ENCODE measurements around the gene KLRC4. TPM values are rescaled to one million over a fixed set of nuclear protein-coding genes. Genes with fewer than 3 reads are reported as not detected.

Gene KLRC4
- total and polyA plus RNA-seq, 2 experiments from 2014 or later = not detected

DNA sequence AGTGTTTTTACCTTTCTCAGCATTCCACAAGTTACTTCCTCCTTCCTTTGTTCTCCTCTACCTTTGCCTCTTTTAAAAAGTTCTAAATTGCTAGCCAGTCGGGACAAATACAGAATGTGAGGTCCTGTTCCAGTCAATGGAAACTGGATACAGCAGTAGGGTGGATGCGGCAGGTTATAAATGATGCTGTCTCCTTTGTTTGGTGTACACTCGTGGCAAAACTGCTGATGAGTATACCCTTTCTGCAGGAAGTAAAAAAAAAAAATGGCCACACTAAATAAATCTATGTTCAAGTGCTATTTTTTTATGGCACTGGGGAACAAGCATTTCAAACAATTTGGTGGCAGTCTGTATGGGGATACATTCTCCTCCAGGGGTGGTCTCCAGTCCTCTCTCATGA, 47.2 kb downstream of the KLRC4 start:
- peak overlapping the region; percentile 86 for H3K4me2 ChIP-seq
- H2AFZ ChIP-seq = no peak overlapping the region
- peaks cover 25% of the 10 kb centered on the region for H3K4me1 Mint-ChIP-seq
- DNase-seq (ENCODE audit: low spot score) (no peak), ATAC-seq (no peak)
- peaks cover 47% of the 10 kb centered on the region for H3K4me1 ChIP-seq (ENCODE audit: insufficient read depth)
- H3K27ac ChIP-seq (ENCODE audit: low read depth) = peak overlapping the region; percentile 75; the same call in 1 of the 2 replicates
- H3K9me2 ChIP-seq (ENCODE audit: insufficient read depth) = no peaks in the 10 kb centered on the region
- H3K36me3 ChIP-seq (ENCODE audit: insufficient read depth) = no peaks in the 10 kb centered on the region
- TF ChIP-seq, protein P1, sequence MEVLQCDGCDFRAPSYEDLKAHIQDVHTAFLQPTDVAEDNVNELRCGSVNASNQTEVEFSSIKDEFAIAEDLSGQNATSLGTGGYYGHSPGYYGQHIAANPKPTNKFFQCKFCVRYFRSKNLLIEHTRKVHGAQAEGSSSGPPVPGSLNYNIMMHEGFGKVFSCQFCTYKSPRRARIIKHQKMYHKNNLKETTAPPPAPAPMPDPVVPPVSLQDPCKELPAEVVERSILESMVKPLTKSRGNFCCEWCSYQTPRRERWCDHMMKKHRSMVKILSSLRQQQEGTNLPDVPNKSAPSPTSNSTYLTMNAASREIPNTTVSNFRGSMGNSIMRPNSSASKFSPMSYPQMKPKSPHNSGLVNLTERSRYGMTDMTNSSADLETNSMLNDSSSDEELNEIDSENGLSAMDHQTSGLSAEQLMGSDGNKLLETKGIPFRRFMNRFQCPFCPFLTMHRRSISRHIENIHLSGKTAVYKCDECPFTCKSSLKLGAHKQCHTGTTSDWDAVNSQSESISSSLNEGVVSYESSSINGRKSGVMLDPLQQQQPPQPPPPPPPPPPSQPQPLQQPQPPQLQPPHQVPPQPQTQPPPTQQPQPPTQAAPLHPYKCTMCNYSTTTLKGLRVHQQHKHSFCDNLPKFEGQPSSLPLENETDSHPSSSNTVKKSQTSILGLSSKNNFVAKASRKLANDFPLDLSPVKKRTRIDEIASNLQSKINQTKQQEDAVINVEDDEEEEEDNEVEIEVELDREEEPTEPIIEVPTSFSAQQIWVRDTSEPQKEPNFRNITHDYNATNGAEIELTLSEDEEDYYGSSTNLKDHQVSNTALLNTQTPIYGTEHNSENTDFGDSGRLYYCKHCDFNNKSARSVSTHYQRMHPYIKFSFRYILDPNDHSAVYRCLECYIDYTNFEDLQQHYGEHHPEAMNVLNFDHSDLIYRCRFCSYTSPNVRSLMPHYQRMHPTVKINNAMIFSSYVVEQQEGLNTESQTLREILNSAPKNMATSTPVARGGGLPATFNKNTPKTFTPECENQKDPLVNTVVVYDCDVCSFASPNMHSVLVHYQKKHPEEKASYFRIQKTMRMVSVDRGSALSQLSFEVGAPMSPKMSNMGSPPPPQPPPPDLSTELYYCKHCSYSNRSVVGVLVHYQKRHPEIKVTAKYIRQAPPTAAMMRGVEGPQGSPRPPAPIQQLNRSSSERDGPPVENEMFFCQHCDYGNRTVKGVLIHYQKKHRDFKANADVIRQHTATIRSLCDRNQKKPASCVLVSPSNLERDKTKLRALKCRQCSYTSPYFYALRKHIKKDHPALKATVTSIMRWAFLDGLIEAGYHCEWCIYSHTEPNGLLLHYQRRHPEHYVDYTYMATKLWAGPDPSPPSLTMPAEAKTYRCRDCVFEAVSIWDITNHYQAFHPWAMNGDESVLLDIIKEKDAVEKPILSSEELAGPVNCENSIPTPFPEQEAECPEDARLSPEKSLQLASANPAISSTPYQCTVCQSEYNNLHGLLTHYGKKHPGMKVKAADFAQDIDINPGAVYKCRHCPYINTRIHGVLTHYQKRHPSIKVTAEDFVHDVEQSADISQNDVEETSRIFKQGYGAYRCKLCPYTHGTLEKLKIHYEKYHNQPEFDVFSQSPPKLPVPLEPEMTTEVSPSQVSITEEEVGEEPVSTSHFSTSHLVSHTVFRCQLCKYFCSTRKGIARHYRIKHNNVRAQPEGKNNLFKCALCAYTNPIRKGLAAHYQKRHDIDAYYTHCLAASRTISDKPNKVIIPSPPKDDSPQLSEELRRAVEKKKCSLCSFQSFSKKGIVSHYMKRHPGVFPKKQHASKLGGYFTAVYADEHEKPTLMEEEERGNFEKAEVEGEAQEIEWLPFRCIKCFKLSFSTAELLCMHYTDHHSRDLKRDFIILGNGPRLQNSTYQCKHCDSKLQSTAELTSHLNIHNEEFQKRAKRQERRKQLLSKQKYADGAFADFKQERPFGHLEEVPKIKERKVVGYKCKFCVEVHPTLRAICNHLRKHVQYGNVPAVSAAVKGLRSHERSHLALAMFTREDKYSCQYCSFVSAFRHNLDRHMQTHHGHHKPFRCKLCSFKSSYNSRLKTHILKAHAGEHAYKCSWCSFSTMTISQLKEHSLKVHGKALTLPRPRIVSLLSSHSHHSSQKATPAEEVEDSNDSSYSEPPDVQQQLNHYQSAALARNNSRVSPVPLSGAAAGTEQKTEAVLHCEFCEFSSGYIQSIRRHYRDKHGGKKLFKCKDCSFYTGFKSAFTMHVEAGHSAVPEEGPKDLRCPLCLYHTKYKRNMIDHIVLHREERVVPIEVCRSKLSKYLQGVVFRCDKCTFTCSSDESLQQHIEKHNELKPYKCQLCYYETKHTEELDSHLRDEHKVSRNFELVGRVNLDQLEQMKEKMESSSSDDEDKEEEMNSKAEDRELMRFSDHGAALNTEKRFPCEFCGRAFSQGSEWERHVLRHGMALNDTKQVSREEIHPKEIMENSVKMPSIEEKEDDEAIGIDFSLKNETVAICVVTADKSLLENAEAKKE (CRISPR knock-in tag; IDR thresholded peaks at IDR 0.05) = no peak
- no peak for TF ChIP-seq JUNB (IDR thresholded peaks at IDR 0.05; ENCODE audit: unreplicated experiment)
- TF ChIP-seq ZNF331 (CRISPR knock-in tag; IDR thresholded peaks at IDR 0.05; ENCODE audit: low read depth) = no peak
- peaks cover 7% of the 10 kb centered on the region for H3K27me3 Mint-ChIP-seq (ENCODE audit: insufficient read depth, low read depth, poor library complexity)
- H3K9me3 Mint-ChIP-seq = peaks cover 23% of the 10 kb centered on the region; the same call in 2 of the 3 replicates
- no peaks in the 10 kb centered on the region for H3K27me3 ChIP-seq (ENCODE audit: insufficient read depth)
- H3K79me2 ChIP-seq (replicated peaks; ENCODE audit: insufficient read depth) = no peaks in the 10 kb centered on the region
- H3K4me3 Mint-ChIP-seq = peak overlapping the region; percentile 42; the same call in 1 of the 3 replicates
- peaks cover 32% of the 10 kb centered on the region; the same call in 2 of the 3 replicates for H3K36me3 Mint-ChIP-seq (ENCODE audit: low read depth)
- H3K27ac Mint-ChIP-seq = 0 out of 2 replicates have a peak overlapping the region, but pooled peaks have one; percentile 51
- no peaks in the 10 kb centered on the region for H4K20me1 ChIP-seq (replicated peaks; ENCODE audit: insufficient read depth)
- H3F3A ChIP-seq (replicated peaks; ENCODE audit: low read depth) = no peaks in the 10 kb centered on the region
- no peak overlapping the region for H3K4me3 ChIP-seq

DNA sequence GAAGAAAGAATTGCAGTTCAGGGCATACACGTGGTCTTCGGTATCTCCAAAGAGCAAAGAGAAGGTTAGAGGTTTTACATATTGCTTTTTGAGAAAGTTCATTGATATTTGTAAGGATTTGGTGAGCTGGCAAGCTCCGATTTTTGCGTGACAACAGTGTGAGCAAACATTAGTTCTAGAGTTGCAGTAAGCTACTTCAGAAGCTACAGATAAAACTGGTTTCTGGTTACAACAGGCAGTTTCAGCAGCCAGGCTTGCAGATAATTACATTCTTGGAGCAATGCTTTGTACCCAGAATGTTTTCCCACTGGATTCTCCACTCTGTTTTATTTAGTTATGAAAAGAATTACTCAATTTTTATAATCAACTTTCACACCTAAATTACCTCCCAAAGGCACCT, 47.9 kb downstream of the KLRC4 start:
- no peaks in the 10 kb centered on the region for H3F3A ChIP-seq (replicated peaks; ENCODE audit: low read depth)
- H3K4me1 Mint-ChIP-seq = peaks cover 25% of the 10 kb centered on the region
- peaks cover 7% of the 10 kb centered on the region for H3K27me3 Mint-ChIP-seq (ENCODE audit: insufficient read depth, low read depth, poor library complexity)
- H3K27me3 ChIP-seq (ENCODE audit: insufficient read depth) = no peaks in the 10 kb centered on the region
- peak overlapping the region; percentile 17; the same call in 1 of the 3 replicates for H3K4me3 Mint-ChIP-seq
- H2AFZ ChIP-seq = no peak overlapping the region
- DNase-seq (ENCODE audit: low spot score) (no peak), ATAC-seq (no peak)
- no peaks in the 10 kb centered on the region for H3K9me2 ChIP-seq (ENCODE audit: insufficient read depth)
- peak overlapping the region; percentile 75 for H3K27ac ChIP-seq (ENCODE audit: low read depth)
- peaks cover 29% of the 10 kb centered on the region; the same call in 2 of the 3 replicates for H3K36me3 Mint-ChIP-seq (ENCODE audit: low read depth)
- H4K20me1 ChIP-seq (replicated peaks; ENCODE audit: insufficient read depth) = no peaks in the 10 kb centered on the region
- H3K4me3 ChIP-seq = no peak overlapping the region
- H3K27ac Mint-ChIP-seq = peak overlapping the region; percentile 49
- no peaks in the 10 kb centered on the region for H3K36me3 ChIP-seq (ENCODE audit: insufficient read depth)
- peak overlapping the region; percentile 86 for H3K4me2 ChIP-seq
- no peaks in the 10 kb centered on the region for H3K79me2 ChIP-seq (replicated peaks; ENCODE audit: insufficient read depth)
- peaks cover 47% of the 10 kb centered on the region for H3K4me1 ChIP-seq (ENCODE audit: insufficient read depth)
- H3K9me3 Mint-ChIP-seq = peaks cover 20% of the 10 kb centered on the region; the same call in 2 of the 3 replicates
- TF ChIP-seq ZNF114 (CRISPR knock-in tag; IDR thresholded peaks at IDR 0.05) (no peak), EZH2phosphoT487 (IDR thresholded peaks at IDR 0.05; ENCODE audit: unreplicated experiment) (no peak), STAT1 (IDR thresholded peaks at IDR 0.05; ENCODE audit: unreplicated experiment) (no peak)
- TF ChIP-seq, protein P2, sequence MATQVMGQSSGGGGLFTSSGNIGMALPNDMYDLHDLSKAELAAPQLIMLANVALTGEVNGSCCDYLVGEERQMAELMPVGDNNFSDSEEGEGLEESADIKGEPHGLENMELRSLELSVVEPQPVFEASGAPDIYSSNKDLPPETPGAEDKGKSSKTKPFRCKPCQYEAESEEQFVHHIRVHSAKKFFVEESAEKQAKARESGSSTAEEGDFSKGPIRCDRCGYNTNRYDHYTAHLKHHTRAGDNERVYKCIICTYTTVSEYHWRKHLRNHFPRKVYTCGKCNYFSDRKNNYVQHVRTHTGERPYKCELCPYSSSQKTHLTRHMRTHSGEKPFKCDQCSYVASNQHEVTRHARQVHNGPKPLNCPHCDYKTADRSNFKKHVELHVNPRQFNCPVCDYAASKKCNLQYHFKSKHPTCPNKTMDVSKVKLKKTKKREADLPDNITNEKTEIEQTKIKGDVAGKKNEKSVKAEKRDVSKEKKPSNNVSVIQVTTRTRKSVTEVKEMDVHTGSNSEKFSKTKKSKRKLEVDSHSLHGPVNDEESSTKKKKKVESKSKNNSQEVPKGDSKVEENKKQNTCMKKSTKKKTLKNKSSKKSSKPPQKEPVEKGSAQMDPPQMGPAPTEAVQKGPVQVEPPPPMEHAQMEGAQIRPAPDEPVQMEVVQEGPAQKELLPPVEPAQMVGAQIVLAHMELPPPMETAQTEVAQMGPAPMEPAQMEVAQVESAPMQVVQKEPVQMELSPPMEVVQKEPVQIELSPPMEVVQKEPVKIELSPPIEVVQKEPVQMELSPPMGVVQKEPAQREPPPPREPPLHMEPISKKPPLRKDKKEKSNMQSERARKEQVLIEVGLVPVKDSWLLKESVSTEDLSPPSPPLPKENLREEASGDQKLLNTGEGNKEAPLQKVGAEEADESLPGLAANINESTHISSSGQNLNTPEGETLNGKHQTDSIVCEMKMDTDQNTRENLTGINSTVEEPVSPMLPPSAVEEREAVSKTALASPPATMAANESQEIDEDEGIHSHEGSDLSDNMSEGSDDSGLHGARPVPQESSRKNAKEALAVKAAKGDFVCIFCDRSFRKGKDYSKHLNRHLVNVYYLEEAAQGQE (IDR thresholded peaks at IDR 0.05; ENCODE audit: unreplicated experiment) = no peak

Data from GM23338 (cell line).